Spleen (tissue), 7 donors: ENCODE measurements around the gene PSG2.
"Not testable (repeated sequence)": the region's sequence is repeated elsewhere in the genome, so short reads cannot be mapped to it uniquely, and the experiment has no call there.

Source experiments
- POLR2A ChIP-seq, 3 donors: fragments of 450-650 bp; IDR thresholded peaks; one replicate each; pipeline ENCODE4 v1.5.1; 2017; ENCODE audit warnings: antibody characterized with exemption in 3 of 3, mild to moderate bottlenecking in 1 of 3
- TF ChIP-seq, protein P1 (sequence below), 11 experiments: fragments of 200-600 bp in 7 of 11; fragments of 450-650 bp in 4 of 11; sonication (generic) in 4 of 11; IDR thresholded peaks in 8 of 11; conservative IDR thresholded peaks in 3 of 11; 1 replicate in 7 of 11; 2 replicates in 4 of 11; pipeline versions ENCODE4 v1.4.0 to v1.8.0; 2016 to 2021; ENCODE audit warnings: antibody characterized with exemption in 11 of 11, inconsistent platforms in 4 of 11, mild to moderate bottlenecking in 1 of 11
- donor health status: DM: no; HTN: no; CAD: no; lungs with moderate emphysema.
- donor health status: DM: no; HTN: no; CAD: no.
- donor health status: DM: no; HTN: no; CAD: no.

DNA sequence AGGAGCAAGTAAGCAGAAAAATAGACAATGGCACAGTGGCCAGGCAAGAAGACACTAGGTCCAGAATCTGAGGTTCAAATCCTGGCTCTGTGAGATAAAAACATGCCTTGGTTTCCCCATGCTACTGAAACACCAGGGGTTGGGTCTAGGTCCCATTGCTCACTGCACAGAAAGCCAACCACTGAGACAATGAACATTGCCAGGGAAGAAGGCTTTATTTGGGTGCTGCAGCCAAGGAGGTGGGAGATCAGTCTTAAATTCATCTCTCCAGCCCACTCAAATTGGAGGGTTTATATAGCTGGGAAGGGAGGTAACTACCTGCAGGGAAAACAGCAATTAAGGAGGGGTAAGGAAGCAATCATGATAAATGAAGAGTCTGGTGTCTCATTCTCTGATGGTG lies 32.6 kb upstream of the PSG2 start:
- TF ChIP-seq, protein P1, sequence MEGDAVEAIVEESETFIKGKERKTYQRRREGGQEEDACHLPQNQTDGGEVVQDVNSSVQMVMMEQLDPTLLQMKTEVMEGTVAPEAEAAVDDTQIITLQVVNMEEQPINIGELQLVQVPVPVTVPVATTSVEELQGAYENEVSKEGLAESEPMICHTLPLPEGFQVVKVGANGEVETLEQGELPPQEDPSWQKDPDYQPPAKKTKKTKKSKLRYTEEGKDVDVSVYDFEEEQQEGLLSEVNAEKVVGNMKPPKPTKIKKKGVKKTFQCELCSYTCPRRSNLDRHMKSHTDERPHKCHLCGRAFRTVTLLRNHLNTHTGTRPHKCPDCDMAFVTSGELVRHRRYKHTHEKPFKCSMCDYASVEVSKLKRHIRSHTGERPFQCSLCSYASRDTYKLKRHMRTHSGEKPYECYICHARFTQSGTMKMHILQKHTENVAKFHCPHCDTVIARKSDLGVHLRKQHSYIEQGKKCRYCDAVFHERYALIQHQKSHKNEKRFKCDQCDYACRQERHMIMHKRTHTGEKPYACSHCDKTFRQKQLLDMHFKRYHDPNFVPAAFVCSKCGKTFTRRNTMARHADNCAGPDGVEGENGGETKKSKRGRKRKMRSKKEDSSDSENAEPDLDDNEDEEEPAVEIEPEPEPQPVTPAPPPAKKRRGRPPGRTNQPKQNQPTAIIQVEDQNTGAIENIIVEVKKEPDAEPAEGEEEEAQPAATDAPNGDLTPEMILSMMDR (IDR thresholded peaks at IDR 0.05 in 8 of 11, conservative IDR thresholded peaks at IDR 0.05 in 3 of 11) = not testable (repeated sequence)
- not testable (repeated sequence) for TF ChIP-seq POLR2A (IDR thresholded peaks at IDR 0.05)
